Cardiac septum (tissue), 1 donor: ENCODE measurements around the gene USP1. TPM values are rescaled to one million over a fixed set of nuclear protein-coding genes. Genes with fewer than 3 reads are reported as not detected.

ENCODE experiments used
- DNase-seq: peaks from one replicate; pipeline ENCODE4 v3.0.0-alpha.2; 2020; ENCODE audit warnings: low spot score
- intact Hi-C: fragments of 100-400 bp; cut with DNase I; formaldehyde crosslinking; loops from one replicate; pipeline ENCODE4 v1.14.0; 2022
- long read RNA-seq: library from polyadenylated mRNA; unstranded; transcript quantifications from one replicate; pipeline ENCODE4 v2.0.0, GENCODE V29; 2021
- total RNA-seq: library from RNA; stranded (reverse); fragmentation: NEBNext Ultra II Directional; extraction: Animal tissue kit (Norgen Biotek cat#: 25700); gene quantifications from one replicate; pipeline ENCODE4 v1.2.1, GENCODE V29; 2021
- donor health status: DM: no; HTN: no; CAD: no.

Gene USP1
- total RNA-seq: 15.0 TPM
- long read RNA-seq, transcript USP1-202 (9 exons, 3,507 nt): minor isoform, 6 of 25 reads
- long read RNA-seq, transcript USP1-201 (9 exons, 3,996 nt): major isoform, 10 of 25 reads
- long read RNA-seq, partial matches to known transcripts: 8 of 25 reads
- long read RNA-seq, other reads (novel, unspliced or antisense): 1 of 25 reads

GRCh38 chr1:62436466-62437272, at the start of gene USP1:
TSS of gene USP1 (plus strand) at chr1:62437049. CDS start at chr1:62439868, 2,819 bp downstream.
- intact Hi-C loops: loop anchor here (2.0 to 5.0 kb wide), 2 partner anchors 251 to 348 kb away; partner anchors contain the start of genes ATG4C and DOCK7
- DNase-seq: peak; percentile 96

- intact Hi-C loops: no loop called here
- no peak for DNase-seq
These were observed 47.3 kb upstream of the USP1 start for GRCh38 chr1:62389531-62389930.

- DNase-seq: no peak
- intact Hi-C loops: no loop called here
These were observed 46.8 kb upstream of the USP1 start for GRCh38 chr1:62390071-62390470.

GRCh38 chr1:62391369-62391971, 45.4 kb upstream of the USP1 start:
- no peak for DNase-seq
- intact Hi-C loops: no loop called here

- intact Hi-C loops: no loop called here
- DNase-seq: no peak
These were observed 43.9 kb upstream of the USP1 start for GRCh38 chr1:62392951-62393350.

GRCh38 chr1:62394646-62395045, 42.2 kb upstream of the USP1 start:
- no peak for DNase-seq
- intact Hi-C loops: no loop called here

- no peak for DNase-seq
- intact Hi-C loops: no loop called here
These were observed 41.6 kb upstream of the USP1 start for GRCh38 chr1:62395291-62395690.

GRCh38 chr1:62396871-62397270, 40.0 kb upstream of the USP1 start:
- no peak for DNase-seq
- intact Hi-C loops: no loop called here

- no peak for DNase-seq
- intact Hi-C loops: no loop called here
These were observed 39.5 kb upstream of the USP1 start for GRCh38 chr1:62397301-62397700.

- intact Hi-C loops: no loop called here
- no peak for DNase-seq
These were observed 38.5 kb upstream of the USP1 start for GRCh38 chr1:62398377-62398776.

GRCh38 chr1:62401034-62401760, 35.7 kb upstream of the USP1 start:
- intact Hi-C loops: no loop called here
- DNase-seq: no peak

GRCh38 chr1:62405247-62405646, 31.6 kb upstream of the USP1 start:
- no peak for DNase-seq
- intact Hi-C loops: no loop called here

- intact Hi-C loops: no loop called here
- DNase-seq: no peak
These were observed 30.3 kb upstream of the USP1 start for GRCh38 chr1:62406576-62406975.

GRCh38 chr1:62407398-62408009, 29.3 kb upstream of the USP1 start:
- intact Hi-C loops: loop anchor here (1.0 kb wide), 1 partner anchor 232 kb away; no protein-coding TSS in a partner anchor
- no peak for DNase-seq

- DNase-seq: no peak
- intact Hi-C loops: no loop called here
These were observed 21.2 kb upstream of the USP1 start for GRCh38 chr1:62415687-62416086.

GRCh38 chr1:62417351-62417999, 19.4 kb upstream of the USP1 start:
- DNase-seq: no peak
- intact Hi-C loops: no loop called here

GRCh38 chr1:62420214-62420613, 16.6 kb upstream of the USP1 start:
- intact Hi-C loops: no loop called here
- no peak for DNase-seq

- intact Hi-C loops: no loop called here
- DNase-seq: no peak
These were observed 13.1 kb upstream of the USP1 start for GRCh38 chr1:62423580-62424242.

- no peak for DNase-seq
- intact Hi-C loops: no loop called here
These were observed 12.4 kb upstream of the USP1 start for GRCh38 chr1:62424411-62424810.
